Heart left ventricle (tissue), 13 donors: ENCODE measurements around the gene TMEM120B.

ENCODE experiments used
- POLR2A ChIP-seq, 2 donors: fragments of 450-650 bp; IDR thresholded peaks; one replicate each; pipeline ENCODE4 v1.6.1; 2017; ENCODE audit warnings: antibody characterized with exemption in 2 of 2, mild to moderate bottlenecking in 2 of 2, moderate library complexity in 2 of 2
- TF ChIP-seq, protein P1 (sequence below), 12 donors: fragments of 200-600 bp; sonication (generic) in 4 of 12; IDR thresholded peaks; one replicate each; pipeline versions ENCODE4 v1.5.0 to v1.8.0; 2018 to 2022; ENCODE audit warnings: antibody characterized with exemption in 12 of 12, mild to moderate bottlenecking in 5 of 12
- donor health status: ischemic (EF 13 %, LVEDD 7.1; RV severe dilation, severe dysfunction).
- donor health status: DM: no; HTN: yes; CAD: no.
- donor health status: DM: no; HTN: no; CAD: no.
- donor health status: ischemic (EF 25% LVEDD 6.9; RV normal size, moderate dysfunction).
- donor health status: ischemic (EF 25% LVEDD 5.7; RV mildly dilated, moderate dysfunction).
- donor health status: ischemic (EF 35%, LVEDD 5.7; RV mildly dilated, moderate dysfunction).
- donor health status: nonischemic (EF 11% LVEDD 7.7; RV severe dilation, severe dysfunction).
- donor health status: DM: yes; HTN: yes; CAD: no.
- donor health status: PGD.
- donor health status: ischemic (EF 29% LVEDD 5.4; RV normal size, mild dysfunction).
- donor health status: nonischemic (EF 23%, LVEDD 6.1; RV moderate dilation, normal function).

DNA sequence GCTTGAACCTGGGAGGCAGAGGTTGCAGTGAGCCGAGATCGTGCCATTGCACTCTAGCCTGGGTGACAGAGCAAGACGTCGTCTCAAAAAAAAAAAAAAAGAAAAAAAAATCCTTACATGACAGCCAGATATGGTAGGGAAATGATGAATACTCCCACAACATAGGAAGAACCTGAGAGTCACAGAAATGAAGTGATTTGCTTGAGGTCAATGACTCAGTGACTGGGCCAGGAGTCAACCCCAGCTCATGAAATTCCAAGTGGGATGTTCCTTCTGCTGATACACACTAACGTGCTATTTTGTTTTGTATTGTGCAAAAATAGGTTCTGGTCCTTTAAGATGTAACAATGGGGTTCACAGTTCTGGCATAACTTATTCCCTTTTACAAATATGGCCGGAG, 71.9 kb downstream of the TMEM120B start:
- TF ChIP-seq, protein P1, sequence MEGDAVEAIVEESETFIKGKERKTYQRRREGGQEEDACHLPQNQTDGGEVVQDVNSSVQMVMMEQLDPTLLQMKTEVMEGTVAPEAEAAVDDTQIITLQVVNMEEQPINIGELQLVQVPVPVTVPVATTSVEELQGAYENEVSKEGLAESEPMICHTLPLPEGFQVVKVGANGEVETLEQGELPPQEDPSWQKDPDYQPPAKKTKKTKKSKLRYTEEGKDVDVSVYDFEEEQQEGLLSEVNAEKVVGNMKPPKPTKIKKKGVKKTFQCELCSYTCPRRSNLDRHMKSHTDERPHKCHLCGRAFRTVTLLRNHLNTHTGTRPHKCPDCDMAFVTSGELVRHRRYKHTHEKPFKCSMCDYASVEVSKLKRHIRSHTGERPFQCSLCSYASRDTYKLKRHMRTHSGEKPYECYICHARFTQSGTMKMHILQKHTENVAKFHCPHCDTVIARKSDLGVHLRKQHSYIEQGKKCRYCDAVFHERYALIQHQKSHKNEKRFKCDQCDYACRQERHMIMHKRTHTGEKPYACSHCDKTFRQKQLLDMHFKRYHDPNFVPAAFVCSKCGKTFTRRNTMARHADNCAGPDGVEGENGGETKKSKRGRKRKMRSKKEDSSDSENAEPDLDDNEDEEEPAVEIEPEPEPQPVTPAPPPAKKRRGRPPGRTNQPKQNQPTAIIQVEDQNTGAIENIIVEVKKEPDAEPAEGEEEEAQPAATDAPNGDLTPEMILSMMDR (IDR thresholded peaks at IDR 0.05): no peak
- TF ChIP-seq POLR2A (IDR thresholded peaks at IDR 0.05): no peak
